RWPE2 (cell line): ENCODE results near the gene TBC1D1.

ENCODE experiments used
- ATAC-seq: fragments of 200-7000 bp; cut with Tn5 transposase; 3 replicates; pipeline ENCODE4 v1.9.1; 2021; ENCODE audit warnings: low read depth
- DNase-seq: peaks from one replicate; pipeline ENCODE4 v3.0.0-alpha.2; 2020; ENCODE audit warnings: low spot score
- H3K27ac ChIP-seq: fragments of 450-650 bp; 2 replicates; pipeline ENCODE4 v1.5.1; 2017; ENCODE audit warnings: mild to moderate bottlenecking; ENCODE audit not compliant: poor library complexity, severe bottlenecking
- H3K27me3 ChIP-seq: fragments of 250-450 bp; sonication (Bioruptor Pico); 2 replicates; pipeline ENCODE4 v1.5.1; 2021; ENCODE audit warnings: mild to moderate bottlenecking, moderate library complexity; ENCODE audit not compliant: insufficient read depth, poor library complexity, severe bottlenecking
- H3K36me3 ChIP-seq: fragments of 250-450 bp; sonication (Bioruptor Pico); 2 replicates; pipeline ENCODE4 v1.5.1; 2020; ENCODE audit warnings: low read depth, mild to moderate bottlenecking, moderate library complexity
- H3K4me1 ChIP-seq: fragments of 250-450 bp; sonication (Bioruptor Pico); 2 replicates; pipeline ENCODE4 v1.5.1; 2021; ENCODE audit warnings: mild to moderate bottlenecking, moderate library complexity; ENCODE audit not compliant: insufficient read depth, poor library complexity, severe bottlenecking
- H3K4me3 ChIP-seq: fragments of 250-450 bp; sonication (Bioruptor Pico); 2 replicates; pipeline ENCODE4 v1.5.1; 2021; ENCODE audit warnings: mild to moderate bottlenecking, moderate library complexity; ENCODE audit not compliant: severe bottlenecking
- H3K9me3 ChIP-seq: fragments of 250-450 bp; sonication (Bioruptor Pico); 2 replicates; pipeline ENCODE4 v1.5.1; 2021; ENCODE audit warnings: mild to moderate bottlenecking, moderate library complexity; ENCODE audit not compliant: severe bottlenecking
- TF ChIP-seq, protein P1 (sequence below): fragments of 450-650 bp; IDR thresholded peaks from one replicate; pipeline ENCODE4 v1.5.1; 2017; ENCODE audit warnings: mild to moderate bottlenecking, moderate library complexity; ENCODE audit not compliant: poor library complexity, severe bottlenecking

Gene TBC1D1

GRCh38 chr4:38179690-38180377, 288.9 kb downstream of the TBC1D1 start:
- Histone ChIP-seq H3K4me3 (no peak overlapping the region), H3K4me1 (peaks cover 25% of the 10 kb centered on the region), H3K9me3 (no peaks in the 10 kb centered on the region), H3K27ac (peak overlapping the region; percentile 66), H3K36me3 (no peaks in the 10 kb centered on the region), H3K27me3 (no peaks in the 10 kb centered on the region)
- peak; percentile 66 for ATAC-seq
- TF ChIP-seq, protein P1, sequence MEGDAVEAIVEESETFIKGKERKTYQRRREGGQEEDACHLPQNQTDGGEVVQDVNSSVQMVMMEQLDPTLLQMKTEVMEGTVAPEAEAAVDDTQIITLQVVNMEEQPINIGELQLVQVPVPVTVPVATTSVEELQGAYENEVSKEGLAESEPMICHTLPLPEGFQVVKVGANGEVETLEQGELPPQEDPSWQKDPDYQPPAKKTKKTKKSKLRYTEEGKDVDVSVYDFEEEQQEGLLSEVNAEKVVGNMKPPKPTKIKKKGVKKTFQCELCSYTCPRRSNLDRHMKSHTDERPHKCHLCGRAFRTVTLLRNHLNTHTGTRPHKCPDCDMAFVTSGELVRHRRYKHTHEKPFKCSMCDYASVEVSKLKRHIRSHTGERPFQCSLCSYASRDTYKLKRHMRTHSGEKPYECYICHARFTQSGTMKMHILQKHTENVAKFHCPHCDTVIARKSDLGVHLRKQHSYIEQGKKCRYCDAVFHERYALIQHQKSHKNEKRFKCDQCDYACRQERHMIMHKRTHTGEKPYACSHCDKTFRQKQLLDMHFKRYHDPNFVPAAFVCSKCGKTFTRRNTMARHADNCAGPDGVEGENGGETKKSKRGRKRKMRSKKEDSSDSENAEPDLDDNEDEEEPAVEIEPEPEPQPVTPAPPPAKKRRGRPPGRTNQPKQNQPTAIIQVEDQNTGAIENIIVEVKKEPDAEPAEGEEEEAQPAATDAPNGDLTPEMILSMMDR = peak; percentile 97
- DNase-seq = no peak

GRCh38 chr4:38180456-38180855, 289.6 kb downstream of the TBC1D1 start:
- no peaks in the 10 kb centered on the region for H3K27me3 ChIP-seq
- H3K36me3 ChIP-seq = no peaks in the 10 kb centered on the region
- H3K9me3 ChIP-seq = no peaks in the 10 kb centered on the region
- peak overlapping the region; percentile 66 for H3K27ac ChIP-seq
- no peak for DNase-seq
- peaks cover 25% of the 10 kb centered on the region for H3K4me1 ChIP-seq
- H3K4me3 ChIP-seq = no peak overlapping the region
- TF ChIP-seq, protein P1 = no peak
- ATAC-seq = peak; percentile 73

GRCh38 chr4:38181286-38181685, 290.4 kb downstream of the TBC1D1 start:
- no peak for DNase-seq
- Histone ChIP-seq H3K36me3 (no peaks in the 10 kb centered on the region), H3K27me3 (no peaks in the 10 kb centered on the region), H3K9me3 (no peaks in the 10 kb centered on the region), H3K4me3 (no peak overlapping the region), H3K4me1 (peaks cover 25% of the 10 kb centered on the region), H3K27ac (peak overlapping the region; percentile 66)
- TF ChIP-seq, protein P1 = no peak
- no peak for ATAC-seq

- ATAC-seq = no peak
- no peaks in the 10 kb centered on the region for H3K36me3 ChIP-seq
- no peaks in the 10 kb centered on the region for H3K9me3 ChIP-seq
- no peaks in the 10 kb centered on the region for H3K27me3 ChIP-seq
- H3K4me1 ChIP-seq = peaks cover 19% of the 10 kb centered on the region
- no peak overlapping the region for H3K4me3 ChIP-seq
- TF ChIP-seq, protein P1 = no peak
- no peak for DNase-seq
- no peak overlapping the region for H3K27ac ChIP-seq
Measured at GRCh38 chr4:38182334-38182998, 291.6 kb downstream of the TBC1D1 start.

GRCh38 chr4:38184404-38184803, 293.5 kb downstream of the TBC1D1 start:
- TF ChIP-seq, protein P1 = peak; percentile 35
- H3K36me3 ChIP-seq = no peaks in the 10 kb centered on the region
- H3K4me3 ChIP-seq = no peak overlapping the region
- no peak for DNase-seq
- ATAC-seq = no peak
- no peaks in the 10 kb centered on the region for H3K27me3 ChIP-seq
- H3K27ac ChIP-seq = no peak overlapping the region
- peaks cover 24% of the 10 kb centered on the region for H3K4me1 ChIP-seq
- no peaks in the 10 kb centered on the region for H3K9me3 ChIP-seq
